Endothelial cell of umbilical vein (primary cell): ENCODE data around the gene BIRC6. TPM values are rescaled to one million over a fixed set of nuclear protein-coding genes. Genes with fewer than 3 reads are reported as not detected.

Experiments used
- BruUV-seq: library from RNA; stranded (reverse); fragments of 400-500 nt; replicated peaks from 2 replicates; lab custom pipeline; 2021; lab: Mats Ljungman, UMichigan
- CTCF ChIA-PET: fragments of 300-600, 350-600 bp; sonication (Branson Sonifier 250); formaldehyde crosslinking; loops from one replicate; lab custom pipeline; 2021; ENCODE audit warnings: antibody characterized with exemption, inconsistent platforms; lab: Charles Lee
- POLR2A ChIA-PET: fragments of 300-600, 350-600 bp; sonication (Branson Sonifier 250); formaldehyde crosslinking; loops from one replicate; lab custom pipeline; 2021; ENCODE audit warnings: antibody characterized with exemption, inconsistent platforms; lab: Charles Lee
- DNase-seq: peaks from one replicate; pipeline ENCODE4 v3.0.0-alpha.2; 2011; ENCODE audit warnings: low read depth, low spot score
- FAIRE-seq: peaks from 2 replicates; lab custom pipeline; 2011; peaks lifted over from hg19 to GRCh38; lab: Jason Lieb, UNC
- H2AFZ ChIP-seq: 2 replicates; pipeline ENCODE4 v1.6.0; 2012; ENCODE audit warnings: low read depth, low read length, control low read depth, inconsistent platforms
- H3K27ac ChIP-seq: 2 replicates; pipeline ENCODE4 v1.5.1; 2011; ENCODE audit warnings: low read depth, mild to moderate bottlenecking, control low read depth, low read length, moderate library complexity; ENCODE audit not compliant: insufficient read depth
- H3K27me3 ChIP-seq, 2 experiments: 2 replicates each; pipeline versions ENCODE4 v1.6.0 to v1.6.1; 2011; ENCODE audit warnings: low read length in 2 of 2, mixed read lengths in 1 of 2; ENCODE audit not compliant: control insufficient read depth in 2 of 2, insufficient read depth in 2 of 2
- H3K36me3 ChIP-seq, 2 experiments: 2 replicates in 1 of 2; 3 replicates in 1 of 2; pipeline ENCODE4 v1.5.1; 2011; ENCODE audit warnings: low read length in 2 of 2, mild to moderate bottlenecking in 1 of 2, moderate library complexity in 1 of 2; ENCODE audit not compliant: control insufficient read depth in 2 of 2, insufficient read depth in 2 of 2; ENCODE audit errors: extremely low read depth in 1 of 2
- H3K4me1 ChIP-seq: 3 replicates; pipeline ENCODE4 v1.5.1; 2011; ENCODE audit warnings: mild to moderate bottlenecking, low read length; ENCODE audit not compliant: control insufficient read depth, insufficient read depth; ENCODE audit errors: extremely low read depth
- H3K4me2 ChIP-seq: 2 replicates; pipeline ENCODE4 v1.6.1; 2011; ENCODE audit warnings: low read length, control low read depth, mixed read lengths; ENCODE audit not compliant: insufficient read depth
- H3K4me3 ChIP-seq, 3 experiments: fragments of 200-600 bp in 1 of 3; sonication (generic), shearing (Covaris generic) in 1 of 3; replicated peaks in 1 of 3; 2 replicates each; pipeline ENCODE4 v1.5.1; 2011 to 2016; ENCODE audit warnings: control low read depth in 3 of 3, low read length in 3 of 3, mild to moderate bottlenecking in 2 of 3, inconsistent platforms in 1 of 3, low read depth in 1 of 3, moderate library complexity in 1 of 3; ENCODE audit not compliant: insufficient read depth in 1 of 3
- H3K79me2 ChIP-seq: 2 replicates; pipeline ENCODE4 v1.6.0; 2012; ENCODE audit warnings: low read length, inconsistent platforms; ENCODE audit not compliant: control insufficient read depth, insufficient read depth
- H3K9ac ChIP-seq: replicated peaks from 2 replicates; pipeline ENCODE3; 2011; ENCODE audit warnings: low read length, control low read depth; ENCODE audit not compliant: insufficient read depth; ENCODE audit errors: extremely low read depth
- H3K9me1 ChIP-seq: replicated peaks from 3 replicates; pipeline ENCODE4 v1.6.0; 2011; ENCODE audit warnings: mild to moderate bottlenecking, low read length; ENCODE audit not compliant: control insufficient read depth, insufficient read depth; ENCODE audit errors: extremely low read depth
- H3K9me3 ChIP-seq: replicated peaks from 2 replicates; pipeline ENCODE4 v1.5.1; 2012; ENCODE audit warnings: low read length, inconsistent platforms; ENCODE audit not compliant: control insufficient read depth, insufficient read depth
- H4K20me1 ChIP-seq: replicated peaks from 2 replicates; pipeline ENCODE3; 2011; ENCODE audit warnings: mild to moderate bottlenecking, low read length; ENCODE audit not compliant: control insufficient read depth, insufficient read depth; ENCODE audit errors: extremely low read depth
- CTCF ChIP-seq, 2 donors: IDR thresholded peaks; 1 replicate in 1 of 2; 2 replicates in 1 of 2; pipeline ENCODE4 v1.5.1; 2011; ENCODE audit warnings: low read length in 2 of 2, mild to moderate bottlenecking in 2 of 2, moderate library complexity in 2 of 2, control low read depth in 1 of 2, inconsistent platforms in 1 of 2, low read depth in 1 of 2; ENCODE audit not compliant: insufficient read depth in 1 of 2; ENCODE audit errors: extremely low read depth in 1 of 2
- EZH2 ChIP-seq: IDR thresholded peaks from 2 replicates; pipeline ENCODE4 v1.6.1; 2012; ENCODE audit warnings: borderline replicate concordance, low read depth, mild to moderate bottlenecking, moderate library complexity, low read length, inconsistent platforms; ENCODE audit not compliant: severe bottlenecking
- FOS ChIP-seq: IDR thresholded peaks from 2 replicates; pipeline ENCODE4 v1.6.1; 2011; ENCODE audit warnings: mild to moderate bottlenecking, low read length, moderate library complexity, borderline replicate concordance; ENCODE audit not compliant: insufficient read depth
- GATA2 ChIP-seq: IDR thresholded peaks from 2 replicates; pipeline ENCODE4 v1.7.0; 2011; ENCODE audit warnings: low read depth, mild to moderate bottlenecking, moderate library complexity, mixed read lengths, low read length; ENCODE audit not compliant: insufficient read length, insufficient read depth
- JUN ChIP-seq: IDR thresholded peaks from 2 replicates; pipeline ENCODE4 v1.6.1; 2011; ENCODE audit warnings: borderline replicate concordance, low read depth; ENCODE audit not compliant: insufficient read length, insufficient read depth
- MAX ChIP-seq: IDR thresholded peaks from 2 replicates; pipeline ENCODE4 v1.6.1; 2011; ENCODE audit not compliant: insufficient read depth, insufficient read length
- MYC ChIP-seq: IDR thresholded peaks from one replicate; pipeline ENCODE4 v1.6.1; 2011; ENCODE audit warnings: mild to moderate bottlenecking, low read depth, low read length
- POLR2A ChIP-seq: IDR thresholded peaks from 2 replicates; pipeline ENCODE4 v1.6.1; 2012; ENCODE audit warnings: low read depth, mild to moderate bottlenecking, control low read depth, low read length
- POLR2AphosphoS5 ChIP-seq: IDR thresholded peaks from 2 replicates; pipeline ENCODE4 v1.6.1; 2012; ENCODE audit warnings: low read depth, mild to moderate bottlenecking, control low read depth, low read length, moderate library complexity; ENCODE audit not compliant: insufficient read depth
- dilution Hi-C: fragments of 300-500 bp; cut with MboI; formaldehyde crosslinking; loops from one replicate; pipeline ENCODE4 v1.15.0; 2019; ENCODE audit warnings: low sequenced_read_pairs; ENCODE audit not compliant: extremely low pct_ligation_motif_present
- intact Hi-C: fragments of 100-400 bp; cut with micrococcal nuclease; formaldehyde crosslinking; loops from one replicate; pipeline ENCODE4 v1.10.0; 2022
- polyA plus RNA-seq, 4 experiments: library from polyadenylated mRNA; depleted of rRNA in 3 of 4; stranded (reverse) in 3 of 4; unstranded in 1 of 4; fragments of >200 nt; gene quantifications; 2 replicates each; pipeline versions ENCODE4 v1.2.1 to v1.2.3, GENCODE V29; 2011 to 2012; ENCODE audit warnings: missing spikeins in 1 of 4
- total RNA-seq: library from RNA; stranded (reverse); gene quantifications from 2 replicates; pipeline ENCODE4 v1.2.3, GENCODE V29; 2021

The BIRC6 gene
- total and polyA plus RNA-seq, 2 donors (not counting 3 experiments of a cell fraction or from before 2014, with no cell fraction given) = 34.2 to 83.1 TPM

- Histone ChIP-seq H3K4me3 (no peak overlapping the region), H3K27me3 (no peaks in the 10 kb centered on the region), H3K4me1 (no peaks in the 10 kb centered on the region), H3K9me1 (no peaks in the 10 kb centered on the region), H3K4me2 (no peak overlapping the region), H3K36me3 (no peaks in the 10 kb centered on the region), H4K20me1 (no peaks in the 10 kb centered on the region), H3K9ac (no peak overlapping the region), H3K79me2 (no peaks in the 10 kb centered on the region), H3K9me3 (no peaks in the 10 kb centered on the region), H2AFZ (no peak overlapping the region), H3K27ac (no peak overlapping the region)
- CTCF ChIA-PET = no interaction called here
- no TSS peak for BruUV-seq
- dilution Hi-C loops (no loop called here), intact Hi-C loops (no loop called here)
- DNase-seq = no peak
- POLR2A ChIA-PET = no interaction called here
- TF ChIP-seq MAX (no peak), CTCF (IDR thresholded peaks at IDR 0.05; ENCODE audit: extremely low read depth in 1 of 2, insufficient read depth in 1 of 2, low read depth in 1 of 2, low read length in 2 of 2) (no peak), POLR2A (no peak), MYC (no peak), GATA2 (no peak), JUN (no peak), POLR2AphosphoS5 (no peak), FOS (no peak), EZH2 (no peak)
- no peak for FAIRE-seq
Observed at GRCh38 chr2:32663864-32664263, 307.0 kb downstream of the BIRC6 start.
